ENCODE measurements around the gene FREY1.

GRCh38 chr11:45877221-45877620 is 29.9 kb downstream of the FREY1 start:
- TF ChIP-seq POLR2A (IDR thresholded peaks at IDR 0.05), result no peak
- no peak for TF ChIP-seq CTCF (IDR thresholded peaks at IDR 0.05 in 4 of 5, conservative IDR thresholded peaks at IDR 0.05 in 1 of 5)
